Fibroblast of skin of right quadriceps (primary cell): Measurements from ENCODE around the gene TDRD3.

Experiments
- DNase-seq: peaks from one replicate; pipeline ENCODE4 v3.0.0-alpha.2; 2013

The TDRD3 gene

GRCh38 chr13:60583196-60583888 lies 186.3 kb downstream of the TDRD3 start:
- peak; percentile 73 for DNase-seq

DNA sequence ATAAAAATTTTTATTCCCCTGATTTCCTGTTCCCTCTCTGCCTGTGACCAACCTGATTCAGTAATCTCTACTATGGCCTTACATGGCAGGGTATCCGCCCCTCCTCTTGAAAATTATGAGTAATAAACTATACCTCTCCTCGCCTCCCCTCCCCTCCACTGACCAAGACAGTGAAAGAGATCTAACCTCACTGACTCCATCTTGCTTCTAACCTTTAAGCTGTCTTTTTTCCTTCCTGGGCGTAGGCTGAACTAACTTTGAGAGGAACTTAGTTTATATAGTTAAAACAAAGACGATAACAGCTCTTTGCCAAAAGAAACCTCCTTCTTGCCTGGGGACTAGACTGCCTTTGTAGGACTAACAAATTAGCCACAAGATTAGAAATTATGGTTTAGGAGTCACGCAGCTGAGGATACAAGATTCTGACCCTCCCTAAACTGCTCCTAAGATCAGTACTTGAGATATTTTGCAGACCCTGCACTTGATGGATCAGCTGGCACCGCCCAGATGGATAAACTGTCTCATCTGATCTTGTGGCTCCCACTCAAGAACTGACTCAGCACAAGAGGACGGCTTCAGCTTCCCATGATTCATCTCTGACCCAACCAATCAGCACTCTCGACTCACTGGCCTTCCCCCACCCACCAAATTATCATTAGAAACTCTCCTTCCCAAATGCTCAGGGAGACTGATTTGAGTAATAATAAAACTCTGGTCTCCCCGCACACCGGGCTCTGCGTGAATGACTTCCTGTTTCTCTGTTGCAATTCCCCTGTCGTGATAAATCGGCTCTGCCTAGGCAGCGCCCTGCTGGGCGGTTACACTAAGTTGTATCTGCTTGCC lies 187.1 kb downstream of the TDRD3 start:
- DNase-seq: peak; percentile 76

DNA sequence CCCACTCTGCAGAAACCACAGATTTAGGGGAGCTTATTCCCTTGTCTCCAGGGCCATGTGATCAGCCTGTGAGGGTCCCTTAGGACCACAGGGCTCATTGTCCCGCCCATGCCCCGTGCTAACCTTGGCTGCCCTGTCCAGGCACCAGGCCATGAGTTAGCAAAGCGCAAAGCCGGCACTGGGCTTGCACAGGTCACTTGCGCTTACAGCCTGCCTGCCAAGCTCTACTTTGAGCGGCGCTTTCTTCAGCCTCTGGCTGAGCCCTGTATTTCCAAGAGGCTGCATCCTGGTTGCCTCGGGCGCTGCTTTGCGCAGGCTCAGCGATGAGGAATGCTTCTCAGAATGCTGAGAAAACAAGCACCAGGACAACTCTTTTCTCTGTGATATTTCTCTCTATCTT lies 188.0 kb downstream of the TDRD3 start:
- no peak for DNase-seq

GRCh38 chr13:60590800-60591747 lies 194.1 kb downstream of the TDRD3 start:
- DNase-seq: peak; percentile 95

- no peak for DNase-seq
These were observed 206.0 kb downstream of the TDRD3 start for GRCh38 chr13:60603049-60603448.

- DNase-seq: no peak
These were observed 207.0 kb downstream of the TDRD3 start for GRCh38 chr13:60604058-60604457.

DNA sequence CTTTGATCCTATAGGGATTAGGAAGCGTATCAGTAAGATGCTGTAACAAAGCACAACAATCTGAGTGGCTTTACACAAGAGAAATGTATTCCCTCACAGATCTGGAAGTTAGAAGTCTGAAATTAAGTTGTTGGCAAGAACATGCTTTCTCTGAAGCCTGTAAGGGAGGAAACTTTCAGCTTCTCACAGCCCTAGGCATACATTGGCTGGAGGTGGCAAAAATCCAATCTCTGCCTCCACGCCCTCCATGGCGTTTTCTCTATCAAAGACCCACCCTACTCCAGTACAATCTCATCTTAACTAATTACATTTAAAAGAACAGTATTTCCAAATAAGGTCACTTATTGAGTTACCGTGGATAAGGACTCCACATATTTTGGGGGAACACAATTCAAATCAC lies 211.9 kb downstream of the TDRD3 start:
- DNase-seq: no peak

- no peak for DNase-seq
These were observed 214.5 kb downstream of the TDRD3 start for GRCh38 chr13:60611523-60611922.

DNA sequence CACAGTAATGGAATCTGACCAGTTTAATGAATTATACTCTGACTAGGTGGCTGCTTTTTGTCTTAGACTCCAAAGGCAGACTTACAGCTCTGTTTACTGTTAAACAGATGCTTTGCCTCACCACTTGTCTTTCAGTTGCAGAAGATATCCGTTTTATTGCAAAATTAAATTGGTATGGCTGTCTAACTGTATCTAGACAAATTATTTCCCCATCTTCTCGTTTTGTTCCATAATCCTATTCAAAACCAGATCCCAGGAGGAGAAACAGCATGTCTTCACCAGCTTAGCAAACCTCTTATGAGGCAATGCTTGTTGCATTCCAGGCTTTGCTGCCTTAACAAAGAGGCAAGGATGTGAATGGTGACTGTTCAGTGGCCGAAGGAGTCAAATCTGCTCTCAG lies 215.6 kb downstream of the TDRD3 start:
- DNase-seq: no peak

DNA sequence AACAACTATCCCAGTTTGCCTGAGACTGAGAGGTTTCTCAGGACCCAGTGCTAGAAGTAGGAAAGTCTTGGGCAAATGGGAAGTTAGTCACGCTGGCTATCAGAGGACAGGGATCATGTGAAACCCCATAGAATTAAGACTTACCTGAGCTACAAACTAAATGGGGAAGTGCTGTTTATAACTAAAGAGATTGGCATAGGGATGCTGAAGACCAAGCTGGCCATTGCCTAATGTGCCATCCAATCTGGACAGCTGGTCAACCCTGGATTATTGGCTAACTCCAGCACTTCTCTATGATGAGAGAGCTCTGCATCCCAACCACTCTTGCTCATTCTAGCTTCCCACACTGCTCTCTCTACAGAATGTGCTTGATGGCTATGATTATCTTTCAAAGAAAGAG lies 216.1 kb downstream of the TDRD3 start:
- no peak for DNase-seq

- peak; percentile 14 for DNase-seq
These were observed 221.1 kb downstream of the TDRD3 start for GRCh38 chr13:60617991-60618733.

GRCh38 chr13:60619461-60619860 lies 222.4 kb downstream of the TDRD3 start:
- DNase-seq: no peak

DNA sequence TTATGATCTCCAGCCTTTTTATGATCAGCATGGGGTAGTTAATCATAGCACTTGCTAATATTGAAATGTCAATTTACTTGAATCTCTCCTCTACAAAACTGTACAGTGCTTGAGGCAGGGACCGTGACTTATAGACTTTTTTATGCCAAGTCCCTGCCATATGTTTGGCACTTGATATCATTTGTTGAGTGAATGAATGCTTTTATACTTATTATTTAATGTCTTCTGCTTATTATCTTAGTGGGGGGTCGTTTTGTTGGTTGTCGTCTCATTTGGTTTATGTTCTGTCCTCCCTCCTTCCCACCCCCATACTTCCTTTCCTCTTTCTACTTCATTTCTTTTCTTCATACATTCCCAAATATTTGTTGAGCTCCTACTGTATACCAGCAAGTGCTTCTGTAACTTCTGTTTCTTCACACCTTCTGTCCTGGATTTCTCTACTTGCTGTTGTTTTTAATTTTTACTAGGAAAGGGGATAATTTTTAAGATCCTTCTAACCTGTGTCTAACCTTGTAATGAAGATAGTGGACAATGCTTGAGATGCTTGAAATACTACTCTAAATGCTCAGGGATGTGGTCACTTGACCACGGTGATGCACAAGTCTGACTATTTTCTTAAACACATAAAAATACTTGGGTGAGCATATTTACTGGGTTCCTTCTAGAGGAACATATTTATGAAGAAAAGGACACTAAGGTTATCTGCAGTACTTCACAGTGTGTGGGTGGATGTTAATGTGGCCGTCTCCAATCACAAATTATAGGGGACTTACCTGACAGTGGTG lies 223.8 kb downstream of the TDRD3 start:
- peak; percentile 1 for DNase-seq

- DNase-seq: no peak
These were observed 226.1 kb downstream of the TDRD3 start for GRCh38 chr13:60623151-60623550.
